Ishikawa (cell line): Measurements from ENCODE around the gene ANKRD66.

ENCODE experiments used
- EGR1 ChIP-seq: IDR thresholded peaks from 2 replicates; pipeline ENCODE4 v1.6.1; 2012
- EP300 ChIP-seq: IDR thresholded peaks from 2 replicates; pipeline ENCODE4 v1.6.1; 2012; ENCODE audit warnings: borderline replicate concordance
- FOXM1 ChIP-seq: IDR thresholded peaks from 2 replicates; pipeline ENCODE4 v1.6.1; 2012; ENCODE audit warnings: low read depth, borderline replicate concordance
- TCF12 ChIP-seq: IDR thresholded peaks from 2 replicates; pipeline ENCODE4 v1.6.1; 2012; ENCODE audit warnings: low read depth
- TF ChIP-seq, protein P1 (sequence below): IDR thresholded peaks from 2 replicates; pipeline ENCODE4 v1.6.1; 2012; ENCODE audit warnings: low read depth, mild to moderate bottlenecking
- TF ChIP-seq, protein P2 (sequence below): IDR thresholded peaks from 2 replicates; pipeline ENCODE4 v1.6.1; 2012

DNA sequence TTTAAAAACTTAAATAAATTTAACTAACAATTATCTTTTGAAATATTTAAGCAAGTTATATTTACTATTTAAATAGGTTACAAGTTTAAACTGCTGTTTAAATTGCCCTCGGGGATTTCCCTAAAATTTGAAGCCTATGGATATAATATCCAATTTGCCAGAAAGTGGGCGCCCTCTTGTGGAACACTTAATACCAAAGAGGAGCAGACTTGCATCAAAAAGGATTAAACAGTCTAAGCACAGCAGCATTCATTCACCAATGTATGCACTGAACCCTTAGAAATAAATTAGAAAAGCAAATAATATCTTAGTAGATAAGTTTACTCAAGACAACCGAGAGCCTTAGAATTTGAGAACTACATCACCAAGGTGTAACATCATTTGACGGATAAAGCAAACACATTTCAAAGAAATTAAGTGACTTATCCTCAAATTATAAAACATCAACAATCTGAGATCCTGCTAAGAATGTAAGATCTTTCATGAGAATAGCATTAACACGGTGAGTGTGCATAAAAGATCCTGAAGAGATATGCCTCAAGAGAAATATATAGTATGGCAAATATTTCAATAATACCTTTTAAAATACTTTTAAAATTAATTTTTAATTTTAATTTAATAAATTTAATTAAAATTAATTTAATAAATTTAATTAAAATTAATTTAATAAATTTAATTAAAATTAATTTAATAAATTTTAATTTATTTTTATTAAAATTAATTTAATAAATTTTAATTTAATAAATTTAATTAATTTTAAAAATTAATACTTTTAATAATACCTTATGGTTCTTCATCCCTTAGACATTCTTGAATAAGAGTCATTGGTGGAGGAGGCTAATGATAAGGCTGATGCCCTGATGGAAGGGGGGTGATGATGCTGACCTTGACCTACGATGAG, 35.0 kb downstream of the ANKRD66 start:
- TF ChIP-seq, protein P1, sequence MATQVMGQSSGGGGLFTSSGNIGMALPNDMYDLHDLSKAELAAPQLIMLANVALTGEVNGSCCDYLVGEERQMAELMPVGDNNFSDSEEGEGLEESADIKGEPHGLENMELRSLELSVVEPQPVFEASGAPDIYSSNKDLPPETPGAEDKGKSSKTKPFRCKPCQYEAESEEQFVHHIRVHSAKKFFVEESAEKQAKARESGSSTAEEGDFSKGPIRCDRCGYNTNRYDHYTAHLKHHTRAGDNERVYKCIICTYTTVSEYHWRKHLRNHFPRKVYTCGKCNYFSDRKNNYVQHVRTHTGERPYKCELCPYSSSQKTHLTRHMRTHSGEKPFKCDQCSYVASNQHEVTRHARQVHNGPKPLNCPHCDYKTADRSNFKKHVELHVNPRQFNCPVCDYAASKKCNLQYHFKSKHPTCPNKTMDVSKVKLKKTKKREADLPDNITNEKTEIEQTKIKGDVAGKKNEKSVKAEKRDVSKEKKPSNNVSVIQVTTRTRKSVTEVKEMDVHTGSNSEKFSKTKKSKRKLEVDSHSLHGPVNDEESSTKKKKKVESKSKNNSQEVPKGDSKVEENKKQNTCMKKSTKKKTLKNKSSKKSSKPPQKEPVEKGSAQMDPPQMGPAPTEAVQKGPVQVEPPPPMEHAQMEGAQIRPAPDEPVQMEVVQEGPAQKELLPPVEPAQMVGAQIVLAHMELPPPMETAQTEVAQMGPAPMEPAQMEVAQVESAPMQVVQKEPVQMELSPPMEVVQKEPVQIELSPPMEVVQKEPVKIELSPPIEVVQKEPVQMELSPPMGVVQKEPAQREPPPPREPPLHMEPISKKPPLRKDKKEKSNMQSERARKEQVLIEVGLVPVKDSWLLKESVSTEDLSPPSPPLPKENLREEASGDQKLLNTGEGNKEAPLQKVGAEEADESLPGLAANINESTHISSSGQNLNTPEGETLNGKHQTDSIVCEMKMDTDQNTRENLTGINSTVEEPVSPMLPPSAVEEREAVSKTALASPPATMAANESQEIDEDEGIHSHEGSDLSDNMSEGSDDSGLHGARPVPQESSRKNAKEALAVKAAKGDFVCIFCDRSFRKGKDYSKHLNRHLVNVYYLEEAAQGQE = no peak
- TF ChIP-seq, protein P2, sequence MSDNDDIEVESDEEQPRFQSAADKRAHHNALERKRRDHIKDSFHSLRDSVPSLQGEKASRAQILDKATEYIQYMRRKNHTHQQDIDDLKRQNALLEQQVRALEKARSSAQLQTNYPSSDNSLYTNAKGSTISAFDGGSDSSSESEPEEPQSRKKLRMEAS = no peak
- TF ChIP-seq EP300 (no peak), EGR1 (no peak), TCF12 (no peak), FOXM1 (no peak)
